CD4-positive, alpha-beta memory T cell (primary cell): ENCODE results near the gene UBASH3A. TPM values are rescaled to one million over a fixed set of nuclear protein-coding genes. Genes with fewer than 3 reads are reported as not detected.

Source experiments
- CTCF ChIA-PET: fragments of 350-600 bp; sonication (Branson Sonifier 250); formaldehyde crosslinking; loops from one replicate; lab custom pipeline; 2021; ENCODE audit warnings: inconsistent platforms; ENCODE audit not compliant: partially characterized antibody; lab: Charles Lee
- POLR2A ChIA-PET: fragments of 350-600 bp; sonication (Branson Sonifier 250); formaldehyde crosslinking; loops from one replicate; lab custom pipeline; 2021; ENCODE audit not compliant: partially characterized antibody; lab: Charles Lee
- DNase-seq, 5 donors: peaks; one replicate each; pipeline versions ENCODE4 v3.0.0 to v3.0.0-alpha.2; 2020 to 2022; ENCODE audit warnings: mixed read lengths in 1 of 5
- H3K27ac ChIP-seq: one replicate; pipeline ENCODE4 v1.7.0; 2013; ENCODE audit warnings: low read depth, low read length
- H3K27me3 ChIP-seq: 2 replicates; pipeline ENCODE4 v1.7.0; 2013; ENCODE audit warnings: mild to moderate bottlenecking, low read length, moderate library complexity; ENCODE audit not compliant: insufficient read depth
- H3K36me3 ChIP-seq: 2 replicates; pipeline ENCODE4 v1.7.0; 2013; ENCODE audit warnings: mild to moderate bottlenecking, low read length, moderate library complexity; ENCODE audit not compliant: insufficient read depth
- H3K4me1 ChIP-seq: 2 replicates; pipeline ENCODE4 v1.7.0; 2013; ENCODE audit warnings: mild to moderate bottlenecking, low read length, moderate library complexity; ENCODE audit not compliant: insufficient read depth
- H3K4me3 ChIP-seq, 2 donors: one replicate each; pipeline ENCODE4 v1.7.0; 2013; ENCODE audit warnings: low read length in 2 of 2, mild to moderate bottlenecking in 1 of 2
- H3K9me3 ChIP-seq, 2 donors: one replicate each; pipeline ENCODE4 v1.7.0; 2013; ENCODE audit warnings: low read length in 2 of 2, control low read depth in 1 of 2; ENCODE audit not compliant: control insufficient read depth in 1 of 2
- H3K27ac Mint-ChIP-seq, 7 donors: one replicate each; pipeline ENCODE4 v1.8.0; 2020 to 2021; ENCODE audit warnings: mixed read lengths in 7 of 7, mild to moderate bottlenecking in 6 of 7, inconsistent platforms in 3 of 7, moderate library complexity in 3 of 7
- H3K27me3 Mint-ChIP-seq, 2 donors: one replicate each; pipeline ENCODE4 v1.8.0; 2020 to 2021; ENCODE audit warnings: mixed read lengths in 2 of 2
- H3K36me3 Mint-ChIP-seq, 2 donors: one replicate each; pipeline ENCODE4 v1.8.0; 2020 to 2021; ENCODE audit warnings: mixed read lengths in 2 of 2, inconsistent platforms in 1 of 2, mild to moderate bottlenecking in 1 of 2
- H3K4me1 Mint-ChIP-seq, 4 donors: one replicate each; pipeline ENCODE4 v1.8.0; 2020 to 2021; ENCODE audit warnings: mixed read lengths in 4 of 4, mild to moderate bottlenecking in 1 of 4
- H3K4me3 Mint-ChIP-seq, 8 donors: one replicate each; pipeline ENCODE4 v1.8.0; 2020 to 2021; ENCODE audit warnings: mixed read lengths in 8 of 8, mild to moderate bottlenecking in 7 of 8, moderate library complexity in 6 of 8, inconsistent platforms in 3 of 8
- H3K9me3 Mint-ChIP-seq, 8 donors: one replicate each; pipeline ENCODE4 v1.8.0; 2020 to 2021; ENCODE audit warnings: mixed read lengths in 8 of 8, mild to moderate bottlenecking in 5 of 8, inconsistent platforms in 3 of 8, moderate library complexity in 1 of 8
- intact Hi-C: fragments of 100-400 bp; cut with micrococcal nuclease; formaldehyde crosslinking; loops from one replicate; pipeline ENCODE4 v1.15.1; 2023
- polyA plus RNA-seq, 2 donors: library from polyadenylated mRNA; unstranded; fragments of 300-500 nt; fragmentation: Illumina TruSeq; gene quantifications; one replicate each; pipeline ENCODE4 v1.2.3, GENCODE V29; 2021
- total RNA-seq, 2 experiments: library from RNA; stranded (reverse); gene quantifications; one replicate each; pipeline ENCODE4 v1.2.3, GENCODE V29; 2021

UBASH3A gene
- total and polyA plus RNA-seq, 4 experiments from 2014 or later: 43.1 to 93.6 (median 68.7) TPM

DNA sequence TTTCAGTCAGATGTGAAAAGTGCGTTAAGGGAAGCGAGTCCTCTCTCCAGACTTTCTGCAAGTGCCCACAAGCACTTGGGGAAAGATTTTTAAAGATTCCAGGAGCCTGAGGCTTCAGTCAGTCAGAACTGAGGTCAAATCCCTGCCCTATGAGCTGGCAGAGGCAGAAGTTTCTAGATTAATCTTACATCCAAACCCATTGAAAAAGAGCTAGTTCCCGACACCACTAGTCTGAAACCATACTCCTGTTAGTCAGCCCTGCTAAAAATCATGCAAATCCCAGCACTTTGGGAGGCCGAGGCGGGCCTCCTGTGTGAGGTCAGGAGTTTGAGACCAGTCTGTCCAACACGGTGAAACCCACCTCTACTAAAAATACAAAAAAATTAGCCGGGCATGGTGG is 71.3 kb downstream of the UBASH3A start:
- no peaks in the 10 kb centered on the region for H3K9me3 Mint-ChIP-seq
- intact Hi-C loops: no loop called here
- no peaks in the 10 kb centered on the region for H3K9me3 ChIP-seq
- H3K27ac ChIP-seq: no peak overlapping the region
- peaks cover 3 to 7% of the 10 kb centered on the region in 2 donors for H3K27me3 Mint-ChIP-seq
- H3K4me1 ChIP-seq: no peaks in the 10 kb centered on the region
- no peak overlapping the region for H3K4me3 ChIP-seq
- no peaks in the 10 kb centered on the region for H3K4me1 Mint-ChIP-seq
- no peak overlapping the region for H3K27ac Mint-ChIP-seq
- DNase-seq: no peak
- POLR2A ChIA-PET: no interaction called here
- CTCF ChIA-PET: no interaction called here
- no peaks in the 10 kb centered on the region for H3K36me3 ChIP-seq
- no peaks in the 10 kb centered on the region for H3K27me3 ChIP-seq
- H3K36me3 Mint-ChIP-seq: no peaks in the 10 kb centered on the region
- H3K4me3 Mint-ChIP-seq: no peak overlapping the region

DNA sequence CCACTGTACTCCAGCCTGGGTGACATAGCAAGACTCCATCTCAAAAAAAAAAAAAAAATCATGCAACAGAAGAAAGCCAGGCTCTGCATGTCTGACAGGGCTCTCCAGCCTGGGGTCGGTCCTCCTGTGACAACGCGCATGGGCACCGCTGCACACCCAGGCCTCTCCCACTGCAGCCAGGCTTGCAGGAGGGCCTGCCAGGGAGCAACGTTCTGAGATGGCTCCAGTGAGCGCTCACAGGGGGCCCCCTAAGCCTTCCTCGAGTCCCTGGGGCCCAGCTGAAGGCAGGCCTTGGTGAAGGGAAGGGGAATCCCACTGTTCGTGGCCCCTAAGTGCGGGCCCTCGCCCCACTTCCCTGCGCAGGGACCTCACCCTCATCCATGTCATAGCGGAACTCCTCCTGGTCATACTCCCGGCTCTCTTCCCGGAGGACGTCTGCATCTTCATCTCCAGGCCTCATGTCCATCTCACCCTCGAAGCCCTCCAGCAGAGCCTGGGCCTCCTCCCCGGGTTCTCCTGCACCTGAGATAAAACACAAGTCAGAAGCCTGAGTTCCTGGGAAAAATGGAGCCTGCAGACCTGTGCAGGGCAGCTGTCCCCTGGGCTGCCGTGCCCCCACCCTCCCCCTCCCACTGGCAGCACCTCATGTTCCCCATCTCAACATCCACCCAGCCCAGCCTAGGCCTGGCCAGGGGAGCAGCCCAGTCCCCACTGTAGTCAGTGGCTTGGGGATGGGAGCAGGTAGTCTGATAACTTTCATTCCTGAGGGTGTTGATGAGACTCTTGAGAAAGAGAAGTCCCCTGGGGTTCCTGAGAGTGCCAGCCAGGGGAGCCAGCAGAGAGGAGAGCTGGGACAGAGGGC is 72.1 kb downstream of the UBASH3A start:
- CTCF ChIA-PET: no interaction called here

DNA sequence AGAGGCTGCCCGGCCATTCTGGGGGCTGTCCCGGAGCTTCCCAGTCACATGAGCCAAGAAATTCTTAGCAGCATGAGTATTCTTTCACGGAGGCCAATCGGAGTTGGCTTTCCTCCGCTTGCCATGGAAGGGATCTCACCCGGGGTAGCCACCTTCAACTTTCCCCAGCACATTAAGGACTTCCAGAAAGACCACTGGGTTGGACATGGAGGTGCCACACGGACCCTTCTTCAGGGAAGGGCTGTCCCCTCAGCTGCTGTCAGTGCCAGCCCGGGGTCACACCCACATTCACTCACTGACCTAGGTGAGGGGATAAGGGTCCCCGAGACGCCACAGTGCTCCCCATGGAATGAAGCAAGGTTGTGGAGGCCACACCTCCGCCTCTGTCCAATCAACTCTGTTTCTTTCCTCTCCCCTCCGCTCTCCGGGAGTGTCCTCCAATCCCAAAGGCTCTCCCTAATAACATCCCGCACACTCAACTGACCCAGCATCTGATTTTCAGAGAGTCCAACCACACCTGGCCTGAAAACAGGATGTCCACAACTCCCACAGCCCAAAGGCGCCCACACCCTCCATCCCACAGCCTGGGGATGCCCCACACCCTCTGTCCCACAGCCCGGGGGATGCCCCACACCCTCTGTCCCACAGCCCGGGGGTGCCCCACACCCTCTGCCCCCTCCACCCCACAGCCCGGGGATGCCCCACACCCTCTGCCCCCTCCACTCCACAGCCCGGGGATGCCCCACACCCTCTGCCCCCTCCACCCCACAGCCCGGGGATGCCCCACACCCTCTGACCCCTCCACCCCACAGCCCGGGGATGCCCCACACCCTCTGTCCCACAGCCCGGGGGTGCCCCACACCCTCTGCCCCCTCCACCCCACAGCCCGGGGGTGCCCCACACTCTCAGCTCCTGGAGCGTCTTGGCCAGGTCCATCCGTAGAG is 73.0 kb downstream of the UBASH3A start:
- no peak overlapping the region for H3K4me3 Mint-ChIP-seq
- POLR2A ChIA-PET: no interaction called here
- DNase-seq: no peak

More for the DNA sequence above, 72.1 kb downstream of the UBASH3A start:
- intact Hi-C loops: no loop called here
- peak overlapping the region in 1 of 7 donors; percentile 29 for H3K27ac Mint-ChIP-seq
- POLR2A ChIA-PET: no interaction called here
- no peaks in the 10 kb centered on the region for H3K36me3 Mint-ChIP-seq
- peaks cover 3 to 8% of the 10 kb centered on the region in 2 donors for H3K27me3 Mint-ChIP-seq
- Histone ChIP-seq H3K27me3 (no peaks in the 10 kb centered on the region), H3K4me3 (no peak overlapping the region), H3K4me1 (no peaks in the 10 kb centered on the region), H3K36me3 (no peaks in the 10 kb centered on the region), H3K27ac (no peak overlapping the region), H3K9me3 (no peaks in the 10 kb centered on the region)
- H3K9me3 Mint-ChIP-seq: no peaks in the 10 kb centered on the region
- H3K4me3 Mint-ChIP-seq: no peak overlapping the region
- DNase-seq: no peak
- H3K4me1 Mint-ChIP-seq: no peaks in the 10 kb centered on the region

DNA sequence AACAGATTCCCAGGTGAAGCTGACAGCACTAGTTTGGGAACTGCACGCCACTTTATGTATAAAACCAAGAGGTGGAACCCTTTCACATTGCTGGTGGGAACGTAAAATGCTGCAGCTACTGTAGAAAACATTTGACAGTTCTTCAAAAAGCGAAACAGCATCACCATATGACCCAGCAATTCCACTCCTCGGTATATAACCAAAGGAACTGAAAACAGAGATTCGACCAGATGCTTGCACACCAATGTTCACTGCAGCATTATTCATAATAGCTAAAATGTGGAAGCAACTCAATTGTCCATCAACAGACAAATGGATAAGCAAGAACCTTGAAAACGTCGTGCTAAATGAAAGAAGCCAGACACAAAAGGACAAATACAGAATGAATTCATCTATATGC is 74.8 kb downstream of the UBASH3A start:
- ChIA-PET POLR2A (no interaction called here), CTCF (interaction anchor here (1.2 kb wide), 1 partner anchor 10 kb away, joined by 4 read pairs; no protein-coding TSS in a partner anchor)
- Mint-ChIP-seq H3K4me3 (no peak overlapping the region), H3K36me3 (no peaks in the 10 kb centered on the region), H3K4me1 (no peaks in the 10 kb centered on the region), H3K9me3 (no peaks in the 10 kb centered on the region), H3K27me3 (peaks cover 5 to 12% of the 10 kb centered on the region in 2 donors), H3K27ac (no peak overlapping the region)
- intact Hi-C loops: no loop called here
- Histone ChIP-seq H3K27me3 (no peaks in the 10 kb centered on the region), H3K4me3 (no peak overlapping the region), H3K9me3 (no peaks in the 10 kb centered on the region), H3K27ac (no peak overlapping the region), H3K36me3 (no peaks in the 10 kb centered on the region), H3K4me1 (no peaks in the 10 kb centered on the region)
- no peak for DNase-seq

More for the DNA sequence above, 73.0 kb downstream of the UBASH3A start:
- no peak overlapping the region for H3K27ac Mint-ChIP-seq
- no peaks in the 10 kb centered on the region for H3K36me3 Mint-ChIP-seq
- peaks cover 3 to 9% of the 10 kb centered on the region in 2 donors for H3K27me3 Mint-ChIP-seq
- Histone ChIP-seq H3K27me3 (no peaks in the 10 kb centered on the region), H3K27ac (no peak overlapping the region), H3K9me3 (no peaks in the 10 kb centered on the region), H3K36me3 (no peaks in the 10 kb centered on the region), H3K4me3 (no peak overlapping the region), H3K4me1 (no peaks in the 10 kb centered on the region)
- H3K4me1 Mint-ChIP-seq: no peaks in the 10 kb centered on the region
- intact Hi-C loops: no loop called here
- no peaks in the 10 kb centered on the region for H3K9me3 Mint-ChIP-seq
- CTCF ChIA-PET: interaction anchor here (0.6 kb wide), 1 partner anchor 378 kb away, joined by 5 read pairs; no protein-coding TSS in a partner anchor

DNA sequence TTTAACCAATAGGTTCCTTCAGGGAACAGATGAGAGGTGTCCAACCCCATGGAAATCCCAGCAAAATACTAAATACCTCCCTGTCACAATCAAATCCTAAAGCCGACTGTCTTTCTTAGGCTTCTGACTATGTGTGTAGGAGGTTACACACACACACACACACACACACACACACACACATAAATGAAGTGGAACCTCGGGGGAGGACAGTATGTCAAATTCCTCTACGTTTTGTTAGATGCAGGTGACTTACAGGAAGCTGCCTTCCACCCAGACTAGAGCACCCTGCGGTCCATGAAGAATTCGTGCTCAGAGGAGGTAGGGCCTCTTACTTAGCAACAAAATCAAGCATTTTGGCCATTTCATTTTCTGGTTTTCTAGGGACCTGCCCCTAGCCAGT is 75.9 kb downstream of the UBASH3A start:
- H3K36me3 ChIP-seq: no peaks in the 10 kb centered on the region
- H3K4me3 ChIP-seq: no peak overlapping the region
- H3K9me3 ChIP-seq: no peaks in the 10 kb centered on the region
- H3K36me3 Mint-ChIP-seq: no peaks in the 10 kb centered on the region
- H3K27me3 Mint-ChIP-seq: peaks cover 1 to 7% of the 10 kb centered on the region in 2 donors
- H3K27ac Mint-ChIP-seq: no peak overlapping the region
- no peak overlapping the region for H3K4me3 Mint-ChIP-seq
- no peak overlapping the region for H3K27ac ChIP-seq
- ChIA-PET CTCF (no interaction called here), POLR2A (no interaction called here)
- intact Hi-C loops: no loop called here
- no peaks in the 10 kb centered on the region for H3K9me3 Mint-ChIP-seq
- no peaks in the 10 kb centered on the region for H3K4me1 Mint-ChIP-seq
- no peaks in the 10 kb centered on the region for H3K4me1 ChIP-seq
- H3K27me3 ChIP-seq: no peaks in the 10 kb centered on the region
- no peak for DNase-seq

DNA sequence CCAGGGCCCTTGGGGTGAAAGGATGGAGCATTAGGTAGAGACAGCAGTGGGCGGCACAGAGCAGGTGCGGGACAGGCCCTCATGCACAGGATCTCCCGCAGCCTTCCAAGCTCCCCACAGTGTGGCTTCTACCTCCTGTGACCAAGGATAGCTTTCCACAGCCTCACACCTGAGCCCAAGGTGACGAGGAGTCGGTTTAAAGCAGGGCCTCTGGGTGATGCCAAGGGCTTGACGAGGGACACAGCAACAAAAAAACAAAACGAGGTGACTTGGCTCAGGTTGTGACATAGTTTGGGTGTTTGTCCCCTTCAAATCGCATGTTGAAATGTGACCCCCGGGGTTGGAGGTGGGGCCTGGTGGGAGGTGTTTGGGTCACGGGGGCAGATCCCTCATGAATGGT is 77.0 kb downstream of the UBASH3A start:
- intact Hi-C loops: no loop called here
- POLR2A ChIA-PET: no interaction called here
- H3K4me3 Mint-ChIP-seq: no peak overlapping the region
- no peak overlapping the region for H3K27ac Mint-ChIP-seq
- no peaks in the 10 kb centered on the region for H3K36me3 Mint-ChIP-seq
- no peaks in the 10 kb centered on the region for H3K4me1 ChIP-seq
- CTCF ChIA-PET: no interaction called here
- no peaks in the 10 kb centered on the region for H3K36me3 ChIP-seq
- DNase-seq: no peak
- H3K9me3 ChIP-seq: no peaks in the 10 kb centered on the region
- H3K27ac ChIP-seq: no peak overlapping the region
- H3K4me3 ChIP-seq: no peak overlapping the region
- H3K9me3 Mint-ChIP-seq: no peaks in the 10 kb centered on the region
- no peaks in the 10 kb centered on the region for H3K4me1 Mint-ChIP-seq
- H3K27me3 Mint-ChIP-seq: peaks cover 1 to 5% of the 10 kb centered on the region in 2 donors
- H3K27me3 ChIP-seq: no peaks in the 10 kb centered on the region

DNA sequence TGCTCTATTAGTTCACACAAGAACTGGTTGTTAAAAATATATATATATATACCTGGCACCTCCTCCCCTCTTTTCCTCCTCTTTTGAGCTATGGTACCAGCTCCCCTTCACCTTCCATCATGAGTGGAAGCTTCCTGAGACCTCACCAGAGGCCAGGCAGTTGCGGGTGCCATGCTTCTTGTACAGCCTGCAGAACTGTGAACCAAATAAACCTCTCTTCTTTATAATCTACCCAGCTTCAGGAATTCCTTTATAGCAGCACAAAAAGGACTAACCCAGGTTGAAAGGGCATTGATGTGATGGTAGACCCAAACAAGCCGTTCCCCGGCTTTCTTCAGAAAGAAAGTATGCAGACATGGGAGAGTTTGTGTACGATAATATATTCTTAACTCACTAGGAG is 77.5 kb downstream of the UBASH3A start:
- peaks cover 1 to 8% of the 10 kb centered on the region in 2 donors for H3K27me3 Mint-ChIP-seq
- no peaks in the 10 kb centered on the region for H3K4me1 Mint-ChIP-seq

More for the DNA sequence above, 77.5 kb downstream of the UBASH3A start:
- Histone ChIP-seq H3K9me3 (no peaks in the 10 kb centered on the region), H3K36me3 (no peaks in the 10 kb centered on the region), H3K27ac (no peak overlapping the region), H3K4me1 (no peaks in the 10 kb centered on the region), H3K27me3 (no peaks in the 10 kb centered on the region), H3K4me3 (no peak overlapping the region)
- intact Hi-C loops: no loop called here
- no peak for DNase-seq
- Mint-ChIP-seq H3K36me3 (no peaks in the 10 kb centered on the region), H3K4me3 (no peak overlapping the region), H3K9me3 (no peaks in the 10 kb centered on the region), H3K27ac (no peak overlapping the region)
- CTCF ChIA-PET: no interaction called here
- POLR2A ChIA-PET: no interaction called here
